ENCODE measurements around the gene INHBB. TPM values are rescaled to one million over a fixed set of nuclear protein-coding genes. Genes with fewer than 3 reads are reported as not detected.
A peak's percentile ranks its signal among the peaks of the same experiment; 100 is the strongest.

Gene INHBB
- total RNA-seq, 6 experiments from 2014 or later, result 0.37 to 15.9 (median 9.6) TPM

DNA sequence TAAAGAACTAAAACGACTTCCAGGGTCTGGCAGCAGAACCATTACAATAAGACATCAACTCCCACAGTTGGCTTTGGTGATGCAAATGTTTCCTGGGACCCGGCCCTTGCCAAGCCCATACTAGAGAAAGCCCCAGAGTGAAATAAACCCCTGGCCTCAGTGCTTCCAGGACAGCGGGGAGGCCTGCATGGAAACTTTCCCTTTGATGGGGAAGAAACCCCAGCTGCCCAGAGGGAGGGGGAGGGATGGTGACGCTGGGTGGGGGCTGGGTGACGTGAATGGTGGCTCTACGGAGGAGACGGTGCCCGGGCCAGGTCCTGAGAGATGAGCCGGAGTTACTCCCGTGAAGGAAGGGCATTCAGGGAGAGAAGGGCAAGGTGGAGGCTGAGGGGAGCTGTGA is 27.5 kb downstream of the INHBB start:
- H3K4me1 ChIP-seq, result no peaks in the 10 kb centered on the region
- H3K4me3 ChIP-seq, result no peak overlapping the region
- H3K27me3 ChIP-seq, result no peaks in the 10 kb centered on the region
- DNase-seq (peak in 1 of 3 donors; percentile 27), ATAC-seq (no peak)
- 69% methylated on average over 10 of the region's 10 CpGs for WGBS (ENCODE audit: insufficient coverage, low coverage, low lambda C conversion rate, missing lambda C conversion rate)
- TF ChIP-seq POLR2A (IDR thresholded peaks at IDR 0.05), result no peak
- TF ChIP-seq, protein P1, sequence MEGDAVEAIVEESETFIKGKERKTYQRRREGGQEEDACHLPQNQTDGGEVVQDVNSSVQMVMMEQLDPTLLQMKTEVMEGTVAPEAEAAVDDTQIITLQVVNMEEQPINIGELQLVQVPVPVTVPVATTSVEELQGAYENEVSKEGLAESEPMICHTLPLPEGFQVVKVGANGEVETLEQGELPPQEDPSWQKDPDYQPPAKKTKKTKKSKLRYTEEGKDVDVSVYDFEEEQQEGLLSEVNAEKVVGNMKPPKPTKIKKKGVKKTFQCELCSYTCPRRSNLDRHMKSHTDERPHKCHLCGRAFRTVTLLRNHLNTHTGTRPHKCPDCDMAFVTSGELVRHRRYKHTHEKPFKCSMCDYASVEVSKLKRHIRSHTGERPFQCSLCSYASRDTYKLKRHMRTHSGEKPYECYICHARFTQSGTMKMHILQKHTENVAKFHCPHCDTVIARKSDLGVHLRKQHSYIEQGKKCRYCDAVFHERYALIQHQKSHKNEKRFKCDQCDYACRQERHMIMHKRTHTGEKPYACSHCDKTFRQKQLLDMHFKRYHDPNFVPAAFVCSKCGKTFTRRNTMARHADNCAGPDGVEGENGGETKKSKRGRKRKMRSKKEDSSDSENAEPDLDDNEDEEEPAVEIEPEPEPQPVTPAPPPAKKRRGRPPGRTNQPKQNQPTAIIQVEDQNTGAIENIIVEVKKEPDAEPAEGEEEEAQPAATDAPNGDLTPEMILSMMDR (IDR thresholded peaks at IDR 0.05), result no peak
- H3K9me3 ChIP-seq, result no peaks in the 10 kb centered on the region
- intact Hi-C loops (cut with DNase I), result no loop called here
- no peaks in the 10 kb centered on the region for H3K36me3 ChIP-seq
- no peak overlapping the region for H3K27ac ChIP-seq

DNA sequence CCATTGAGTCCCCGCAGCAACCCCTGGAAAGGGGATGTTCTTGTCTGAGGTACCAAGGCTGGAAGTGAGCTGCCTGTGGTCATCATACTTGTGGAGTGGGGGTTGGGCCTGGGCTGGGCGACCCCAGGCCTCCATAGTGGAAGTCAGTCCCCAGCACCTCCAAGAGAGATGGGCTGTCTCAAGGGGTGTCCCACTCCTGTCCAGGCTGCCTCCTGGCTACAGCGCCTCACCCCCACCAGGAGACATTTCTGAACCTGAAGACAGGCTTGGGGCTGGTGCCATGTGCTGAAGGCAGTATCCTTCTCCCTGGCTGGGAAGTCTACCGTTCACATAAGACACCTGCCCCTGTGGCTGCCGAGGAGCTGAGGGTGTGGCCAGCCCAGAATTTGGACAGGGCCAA is 28.9 kb downstream of the INHBB start:
- WGBS (ENCODE audit: insufficient coverage, low coverage, low lambda C conversion rate, missing lambda C conversion rate), result no CpG with 5 or more reads among the region's 5 CpGs
- no peaks in the 10 kb centered on the region for H3K36me3 ChIP-seq

DNA sequence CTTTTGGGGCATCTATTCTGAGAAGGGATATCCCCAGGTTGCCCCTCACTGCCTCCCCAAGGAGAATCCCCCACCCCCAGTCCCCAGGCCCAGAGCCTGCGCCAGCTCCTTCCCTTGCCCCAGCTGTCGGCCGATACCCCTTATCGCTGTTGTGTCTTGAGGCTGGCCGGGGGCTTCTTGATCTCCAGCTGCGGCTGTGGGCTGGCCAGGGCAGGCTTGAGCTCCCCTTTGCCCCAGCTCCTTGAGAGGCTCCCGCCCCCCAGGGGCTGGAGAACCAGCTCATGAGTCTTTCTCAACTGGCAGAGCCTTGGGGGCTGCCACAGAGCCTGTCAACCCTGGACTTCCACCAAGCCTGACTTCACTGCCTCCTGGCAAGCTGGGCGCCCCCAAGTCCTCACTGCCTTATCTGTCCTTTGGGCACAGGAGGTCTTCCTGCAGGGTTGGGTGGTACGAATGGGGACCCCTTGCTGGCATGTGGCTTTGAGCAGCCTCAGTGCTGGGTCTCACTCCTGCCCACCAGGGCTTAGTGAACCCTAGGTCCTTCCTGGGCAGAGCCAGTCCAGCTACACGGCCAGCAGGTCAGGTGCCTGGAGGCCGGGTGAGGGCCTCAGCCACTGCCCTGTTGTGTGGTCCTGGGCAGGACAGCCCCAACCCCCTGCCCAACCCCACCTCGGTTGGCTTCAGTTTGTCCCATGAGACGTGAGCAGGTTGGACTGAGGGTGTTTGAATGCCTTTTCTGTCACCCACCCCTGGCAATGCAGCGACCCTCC is 29.5 kb downstream of the INHBB start:
- DNase-seq, result peak in 1 of 3 donors; percentile 30
- no peaks in the 10 kb centered on the region for H3K36me3 ChIP-seq

More for the DNA sequence above, 28.9 kb downstream of the INHBB start:
- DNase-seq (peak in 1 of 3 donors; percentile 34), ATAC-seq (no peak)
- Histone ChIP-seq H3K27me3 (no peaks in the 10 kb centered on the region), H3K4me1 (no peaks in the 10 kb centered on the region), H3K4me3 (no peak overlapping the region), H3K9me3 (no peaks in the 10 kb centered on the region), H3K27ac (no peak overlapping the region)
- TF ChIP-seq, protein P1 (IDR thresholded peaks at IDR 0.05), result no peak
- no peak for TF ChIP-seq POLR2A (IDR thresholded peaks at IDR 0.05)
- intact Hi-C loops (cut with DNase I), result no loop called here

DNA sequence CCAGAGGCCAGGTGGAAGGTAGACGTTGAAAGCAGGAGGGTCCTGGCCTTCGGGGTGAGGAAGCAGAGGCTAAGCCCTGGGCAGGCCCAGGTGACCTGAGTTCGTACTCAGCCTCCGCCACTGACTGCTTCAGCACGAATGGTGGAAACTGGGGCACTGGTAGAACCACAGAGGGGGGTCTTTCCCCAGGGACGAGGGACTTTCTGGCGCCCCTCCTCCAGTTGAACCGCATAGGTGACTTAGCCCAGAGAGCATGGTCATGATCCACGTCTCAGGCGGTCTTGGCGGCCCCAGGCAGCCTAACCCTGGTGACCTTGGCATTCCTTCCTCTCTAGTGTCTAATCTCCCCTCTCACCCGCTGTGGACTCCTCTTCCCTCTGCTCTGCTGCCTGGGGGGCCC is 30.2 kb downstream of the INHBB start:
- H3K27ac ChIP-seq, result no peak overlapping the region
- DNase-seq, result no peak
- no peak overlapping the region for H3K4me3 ChIP-seq
- TF ChIP-seq POLR2A (IDR thresholded peaks at IDR 0.05), result no peak
- TF ChIP-seq, protein P1 (IDR thresholded peaks at IDR 0.05), result no peak
- H3K27me3 ChIP-seq, result no peaks in the 10 kb centered on the region
- no peaks in the 10 kb centered on the region for H3K4me1 ChIP-seq
- intact Hi-C loops (cut with DNase I), result no loop called here
- no peaks in the 10 kb centered on the region for H3K36me3 ChIP-seq
- 80% methylated on average over 1 of the region's 12 CpGs for WGBS (ENCODE audit: insufficient coverage, low coverage, low lambda C conversion rate, missing lambda C conversion rate)
- no peak for ATAC-seq
- H3K9me3 ChIP-seq, result no peaks in the 10 kb centered on the region

More for the DNA sequence above, 29.5 kb downstream of the INHBB start:
- Histone ChIP-seq H3K9me3 (no peaks in the 10 kb centered on the region), H3K27me3 (no peaks in the 10 kb centered on the region), H3K4me1 (no peaks in the 10 kb centered on the region), H3K27ac (no peak overlapping the region), H3K4me3 (no peak overlapping the region)
- intact Hi-C loops (cut with DNase I), result no loop called here
- peak in 1 of 4 donors; percentile 10 for ATAC-seq
- 81% methylated on average over 4 of the region's 14 CpGs for WGBS (ENCODE audit: insufficient coverage, low coverage, low lambda C conversion rate, missing lambda C conversion rate)
- no peak for TF ChIP-seq POLR2A (IDR thresholded peaks at IDR 0.05)
- TF ChIP-seq, protein P1 (IDR thresholded peaks at IDR 0.05), result no peak

Data from right lobe of liver (tissue), 6 donors.